NCI-H1105 treated with DMSO at 0.1 percent for 48 hours (cell line): ENCODE data around the gene SLC36A1.
A peak's percentile ranks its signal among the peaks of the same experiment; 100 is the strongest.
"Not testable (repeated sequence)": the region's sequence is repeated elsewhere in the genome, so short reads cannot be mapped to it uniquely, and the experiment has no call there.

Source experiments
- DNase-seq: peaks from one replicate; lab custom pipeline; 2025; lab: John Stamatoyannopoulos, UW

The SLC36A1 gene

GRCh38 chr5:151483647-151484046, 36.2 kb downstream of the SLC36A1 start:
- no peak for DNase-seq

- DNase-seq: no peak
Measured at GRCh38 chr5:151487544-151487943, 40.1 kb downstream of the SLC36A1 start.

- no peak for DNase-seq
Measured at GRCh38 chr5:151490627-151491026, 43.2 kb downstream of the SLC36A1 start.

GRCh38 chr5:151491062-151491461, 43.7 kb downstream of the SLC36A1 start:
- no peak for DNase-seq

- no peak for DNase-seq
Measured at GRCh38 chr5:151492729-151493128, 45.3 kb downstream of the SLC36A1 start.

- no peak for DNase-seq
Measured at GRCh38 chr5:151493665-151494064, 46.3 kb downstream of the SLC36A1 start.

GRCh38 chr5:151495320-151495719, 47.9 kb downstream of the SLC36A1 start:
- DNase-seq: no peak

- no peak for DNase-seq
Measured at GRCh38 chr5:151496041-151496484, 48.7 kb downstream of the SLC36A1 start.

- DNase-seq: no peak
Measured at GRCh38 chr5:151497391-151498002, 50.1 kb downstream of the SLC36A1 start.

- no peak for DNase-seq
Measured at GRCh38 chr5:151498395-151499155, 51.2 kb downstream of the SLC36A1 start.

- no peak for DNase-seq
Measured at GRCh38 chr5:151499501-151500035, 52.2 kb downstream of the SLC36A1 start.

- no peak for DNase-seq
Measured at GRCh38 chr5:151504006-151504405, 56.6 kb downstream of the SLC36A1 start.

GRCh38 chr5:151508308-151508707, 60.9 kb downstream of the SLC36A1 start:
- not testable (repeated sequence) for DNase-seq

GRCh38 chr5:151509231-151509630, 61.8 kb downstream of the SLC36A1 start:
- DNase-seq: no peak

- no peak for DNase-seq
Measured at GRCh38 chr5:151509836-151510235, 62.4 kb downstream of the SLC36A1 start.

- DNase-seq: no peak
Measured at GRCh38 chr5:151517122-151517920, 69.9 kb downstream of the SLC36A1 start.

GRCh38 chr5:151520294-151520693, 72.9 kb downstream of the SLC36A1 start:
- no peak for DNase-seq

GRCh38 chr5:151522226-151522625, 74.8 kb downstream of the SLC36A1 start:
- DNase-seq: no peak

- DNase-seq: peak; percentile 6
Measured at GRCh38 chr5:151523335-151523734, 75.9 kb downstream of the SLC36A1 start.

GRCh38 chr5:151528153-151528552, 80.8 kb downstream of the SLC36A1 start:
- DNase-seq: no peak

- DNase-seq: no peak
Measured at GRCh38 chr5:151528996-151529395, 81.6 kb downstream of the SLC36A1 start.

- DNase-seq: no peak
Measured at GRCh38 chr5:151531581-151531980, 84.2 kb downstream of the SLC36A1 start.
